ENCODE measurements around the gene KCNIP2. TPM values are rescaled to one million over a fixed set of nuclear protein-coding genes. Genes with fewer than 3 reads are reported as not detected.
A peak's percentile ranks its signal among the peaks of the same experiment; 100 is the strongest.

Gene KCNIP2
- total and polyA plus RNA-seq, 9 donors, result 1.8 to 8.9 (median 5.9) TPM

- intact Hi-C loops (cut with DNase I), result loop anchor here in 3 of 4 donors (5.0 to 10.0 kb wide), 2 partner anchors 165 to 173 kb away; no protein-coding TSS in a partner anchor
- WGBS, 3 donors, result 12 to 14% (median 12%) methylated on average over 34 to 36 of the region's 36 CpGs
- Histone ChIP-seq H3K27ac (no peak overlapping the region), H3K36me3 (no peaks in the 10 kb centered on the region), H3K4me1 (ENCODE audit: insufficient read depth) (peaks cover 8% of the 10 kb centered on the region), H3K27me3 (no peaks in the 10 kb centered on the region), H3K9me3 (no peaks in the 10 kb centered on the region), H3K4me3 (no peak overlapping the region)
- DNase-seq, result peak in 1 of 5 donors; percentile 55
- TF ChIP-seq EP300 (IDR thresholded peaks at IDR 0.05), result no peak
- no peak for TF ChIP-seq POLR2A (IDR thresholded peaks at IDR 0.05)
- TF ChIP-seq CTCF (IDR thresholded peaks at IDR 0.05), result no peak
Measured at GRCh38 chr10:101839416-101840063, 4.1 kb downstream of the KCNIP2 start.

GRCh38 chr10:101839002-101839401 is 4.6 kb downstream of the KCNIP2 start:
- Histone ChIP-seq H3K4me3 (no peak overlapping the region), H3K27ac (no peak overlapping the region), H3K27me3 (no peaks in the 10 kb centered on the region), H3K36me3 (no peaks in the 10 kb centered on the region), H3K4me1 (ENCODE audit: insufficient read depth) (peaks cover 8% of the 10 kb centered on the region), H3K9me3 (no peaks in the 10 kb centered on the region)
- no peak for DNase-seq
- TF ChIP-seq POLR2A (IDR thresholded peaks at IDR 0.05) (no peak), EP300 (IDR thresholded peaks at IDR 0.05) (no peak), CTCF (IDR thresholded peaks at IDR 0.05) (no peak)
- 95 to 100% (median 97%) methylated on average over 1 of the region's 1 CpG for WGBS, 3 donors
- intact Hi-C loops (cut with DNase I), result no loop called here

DNA sequence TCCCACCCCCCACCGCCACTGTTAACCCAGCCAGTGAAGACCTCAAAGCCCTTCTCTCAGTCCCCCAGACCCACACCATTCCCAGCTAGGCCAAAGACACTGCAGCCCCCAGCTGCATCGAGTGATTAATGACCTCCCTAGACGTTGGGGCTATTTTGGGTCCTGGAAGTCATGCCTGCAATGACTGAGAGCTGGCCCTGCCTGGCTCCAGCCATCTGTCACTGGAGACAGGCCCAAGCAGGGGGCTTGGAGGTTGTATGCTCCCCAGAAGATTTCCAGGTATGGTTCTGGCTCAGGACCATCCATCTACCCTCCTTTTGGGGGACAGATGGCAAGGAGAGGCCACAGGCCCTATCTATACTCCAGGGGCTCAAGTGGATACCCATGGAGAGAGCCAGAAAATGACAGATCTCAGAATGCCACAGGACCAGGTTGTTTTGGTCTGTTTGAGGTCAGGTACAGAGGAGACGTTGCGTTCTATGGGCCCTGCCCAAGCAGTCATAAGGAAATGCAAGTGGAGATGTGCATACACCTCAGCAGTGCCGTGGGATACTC is 5.1 kb downstream of the KCNIP2 start:
- Histone ChIP-seq H3K4me3 (no peak overlapping the region), H3K9me3 (no peaks in the 10 kb centered on the region), H3K27ac (no peak overlapping the region), H3K36me3 (no peaks in the 10 kb centered on the region), H3K4me1 (ENCODE audit: insufficient read depth) (peaks cover 6% of the 10 kb centered on the region), H3K27me3 (no peaks in the 10 kb centered on the region)
- intact Hi-C loops (cut with DNase I), result no loop called here
- TF ChIP-seq EP300 (IDR thresholded peaks at IDR 0.05), result no peak
- TF ChIP-seq CTCF (IDR thresholded peaks at IDR 0.05), result no peak
- no peak for TF ChIP-seq POLR2A (IDR thresholded peaks at IDR 0.05)
- 74 to 78% (median 76%) methylated on average over 6 of the region's 6 CpGs for WGBS, 3 donors
- peak in 1 of 5 donors; percentile 7 for DNase-seq

GRCh38 chr10:101837748-101838147 is 5.9 kb downstream of the KCNIP2 start:
- TF ChIP-seq POLR2A (IDR thresholded peaks at IDR 0.05) (no peak), CTCF (IDR thresholded peaks at IDR 0.05) (no peak), EP300 (IDR thresholded peaks at IDR 0.05) (no peak)
- Histone ChIP-seq H3K4me1 (ENCODE audit: insufficient read depth) (peaks cover 6% of the 10 kb centered on the region), H3K27me3 (no peaks in the 10 kb centered on the region), H3K4me3 (no peak overlapping the region), H3K27ac (no peak overlapping the region), H3K9me3 (no peaks in the 10 kb centered on the region), H3K36me3 (no peaks in the 10 kb centered on the region)
- 64 to 70% (median 66%) methylated on average over 2 of the region's 2 CpGs for WGBS, 3 donors
- DNase-seq, result peak in 1 of 5 donors; percentile 19
- intact Hi-C loops (cut with DNase I), result no loop called here

All from ovary (tissue), 9 donors.